WTC11 (cell line): ENCODE results near the gene LIMS2. TPM values are rescaled to one million over a fixed set of nuclear protein-coding genes. Genes with fewer than 3 reads are reported as not detected.

ENCODE experiments used
- ATAC-seq: fragments of 200-7000 bp; cut with Tn5 transposase; 2 replicates; pipeline ENCODE4 v1.10.0; 2021; ENCODE audit warnings: mild to moderate bottlenecking, moderate library complexity
- CTCF ChIA-PET: fragments of 300-600 bp; sonication (Branson Sonifier 250); formaldehyde crosslinking; loops from one replicate; lab custom pipeline; 2021; ENCODE audit warnings: antibody characterized with exemption; lab: Charles Lee
- POLR2A ChIA-PET: fragments of 350-600 bp; sonication (Branson Sonifier 250); formaldehyde crosslinking; loops from one replicate; lab custom pipeline; 2021; ENCODE audit warnings: antibody characterized with exemption; lab: Charles Lee
- DNase-seq: peaks from one replicate; pipeline ENCODE4 v3.0.0; 2021; ENCODE audit warnings: low spot score
- H3K27ac Mint-ChIP-seq: 2 replicates; pipeline ENCODE4 v1.8.0; 2021; ENCODE audit warnings: mixed read lengths
- H3K27me3 Mint-ChIP-seq: 2 replicates; pipeline ENCODE4 v1.8.0; 2021; ENCODE audit warnings: low read depth, mild to moderate bottlenecking, moderate library complexity, mixed read lengths
- H3K36me3 Mint-ChIP-seq: 2 replicates; pipeline ENCODE4 v1.8.0; 2021; ENCODE audit warnings: mixed read lengths
- H3K4me1 Mint-ChIP-seq: 2 replicates; pipeline ENCODE4 v1.8.0; 2022; ENCODE audit warnings: mixed read lengths
- H3K4me3 Mint-ChIP-seq: 2 replicates; pipeline ENCODE4 v1.8.0; 2021; ENCODE audit warnings: mild to moderate bottlenecking, moderate library complexity, mixed read lengths
- H3K9me3 Mint-ChIP-seq: 2 replicates; pipeline ENCODE4 v1.8.0; 2021; ENCODE audit warnings: mixed read lengths
- ATF2 ChIP-seq: sonication (generic); formaldehyde crosslinking; IDR thresholded peaks from 2 replicates; pipeline ENCODE4 v1.8.1; 2022; ENCODE audit warnings: low read depth, missing genetic modification reagents, borderline replicate concordance
- ATF3 ChIP-seq: sonication (generic); formaldehyde crosslinking; conservative IDR thresholded peaks from 2 replicates; pipeline ENCODE4 v1.8.1; 2022; ENCODE audit warnings: mild to moderate bottlenecking, missing genetic modification reagents
- ATF6 ChIP-seq: sonication (generic); formaldehyde crosslinking; IDR thresholded peaks from 2 replicates; pipeline ENCODE4 v1.8.1; 2023; ENCODE audit warnings: mild to moderate bottlenecking, missing genetic modification reagents
- CREB1 ChIP-seq: sonication (generic); formaldehyde crosslinking; IDR thresholded peaks from 2 replicates; pipeline ENCODE4 v1.8.0; 2023; ENCODE audit warnings: mild to moderate bottlenecking, missing genetic modification reagents
- E2F5 ChIP-seq: sonication (generic); formaldehyde crosslinking; IDR thresholded peaks from 2 replicates; pipeline ENCODE4 v1.8.1; 2022; ENCODE audit warnings: mild to moderate bottlenecking, moderate library complexity, missing genetic modification reagents
- EMX1 ChIP-seq: fragments of 250-450 bp; sonication (Bioruptor Pico); IDR thresholded peaks from 2 replicates; pipeline ENCODE4 v1.8.0; 2021; ENCODE audit warnings: mild to moderate bottlenecking
- GRHL2 ChIP-seq: fragments of 250-450 bp; sonication (Bioruptor Pico); IDR thresholded peaks from 2 replicates; pipeline ENCODE4 v1.8.0; 2022; ENCODE audit warnings: mild to moderate bottlenecking, moderate library complexity; ENCODE audit not compliant: insufficient replicate concordance, severe bottlenecking
- HMGA2 ChIP-seq: fragments of 250-450 bp; sonication (Bioruptor Pico); IDR thresholded peaks from 2 replicates; pipeline ENCODE4 v1.4.0; 2021; ENCODE audit warnings: mild to moderate bottlenecking, moderate library complexity
- JUN ChIP-seq: sonication (generic); formaldehyde crosslinking; IDR thresholded peaks from 2 replicates; pipeline ENCODE4 v1.8.0; 2023; ENCODE audit warnings: mild to moderate bottlenecking, missing genetic modification reagents
- KAT7 ChIP-seq: sonication (generic); formaldehyde crosslinking; IDR thresholded peaks from 2 replicates; pipeline ENCODE4 v1.8.1; 2023; ENCODE audit warnings: missing genetic modification reagents, mild to moderate bottlenecking, borderline replicate concordance
- MAX ChIP-seq: sonication (generic); formaldehyde crosslinking; IDR thresholded peaks from 2 replicates; pipeline ENCODE4 v1.8.0; 2022; ENCODE audit warnings: mild to moderate bottlenecking, missing genetic modification reagents
- NFE2L1 ChIP-seq: sonication (generic); formaldehyde crosslinking; IDR thresholded peaks from 2 replicates; pipeline ENCODE4 v1.8.1; 2023; ENCODE audit warnings: missing genetic modification reagents
- NFYB ChIP-seq: sonication (generic); formaldehyde crosslinking; conservative IDR thresholded peaks from 2 replicates; pipeline ENCODE4 v1.8.0; 2022; ENCODE audit warnings: low read depth, missing genetic modification reagents
- NR1H2 ChIP-seq: sonication (generic); formaldehyde crosslinking; IDR thresholded peaks from 2 replicates; pipeline ENCODE4 v1.9.0; 2021; ENCODE audit warnings: mild to moderate bottlenecking, moderate library complexity, missing genetic modification reagents
- PREB ChIP-seq: sonication (generic); formaldehyde crosslinking; IDR thresholded peaks from 2 replicates; pipeline ENCODE4 v1.8.1; 2022; ENCODE audit warnings: mild to moderate bottlenecking, missing genetic modification reagents, moderate library complexity, borderline replicate concordance
- PRRX2 ChIP-seq: fragments of 250-450 bp; sonication (Bioruptor Pico); IDR thresholded peaks from 2 replicates; pipeline ENCODE4 v1.8.0; 2021; ENCODE audit warnings: mild to moderate bottlenecking
- SMAD3 ChIP-seq: sonication (generic); formaldehyde crosslinking; IDR thresholded peaks from 2 replicates; pipeline ENCODE4 v1.8.0; 2022; ENCODE audit warnings: missing genetic modification reagents, mild to moderate bottlenecking, borderline replicate concordance
- SOX15 ChIP-seq: fragments of 250-450 bp; sonication (Bioruptor Pico); IDR thresholded peaks from 2 replicates; pipeline ENCODE4 v1.9.0; 2021; ENCODE audit warnings: mild to moderate bottlenecking
- ZNF232 ChIP-seq: sonication (generic); formaldehyde crosslinking; IDR thresholded peaks from 2 replicates; pipeline ENCODE4 v1.8.0; 2022; ENCODE audit warnings: mild to moderate bottlenecking, missing genetic modification reagents
- ZNF396 ChIP-seq: fragments of 250-450 bp; sonication (Bioruptor Pico); IDR thresholded peaks from 2 replicates; pipeline ENCODE4 v1.8.0; 2021; ENCODE audit warnings: mild to moderate bottlenecking, moderate library complexity, borderline replicate concordance
- ZNF671 ChIP-seq: fragments of 250-450 bp; sonication (Bioruptor Pico); IDR thresholded peaks from 2 replicates; pipeline ENCODE4 v1.8.0; 2021; ENCODE audit warnings: mild to moderate bottlenecking
- total RNA-seq: library from RNA; stranded (reverse); gene quantifications from 3 replicates; pipeline ENCODE4 v1.2.3, GENCODE V29; 2021

Gene LIMS2
- total RNA-seq, 1 experiment from 2014 or later = 2.4 TPM

GRCh38 chr2:127637236-127637630 is 38.1 kb downstream of the LIMS2 start:
- no peak overlapping the region for H3K4me3 Mint-ChIP-seq
- H3K4me1 Mint-ChIP-seq = peaks cover 11% of the 10 kb centered on the region
- H3K9me3 Mint-ChIP-seq = no peaks in the 10 kb centered on the region
- no peaks in the 10 kb centered on the region for H3K36me3 Mint-ChIP-seq
- ATAC-seq (no peak), DNase-seq (no peak)
- no peak overlapping the region for H3K27ac Mint-ChIP-seq
- no peaks in the 10 kb centered on the region for H3K27me3 Mint-ChIP-seq
- TF ChIP-seq ZNF232 (CRISPR knock-in tag) (no peak), EMX1 (CRISPR knock-in tag) (no peak), HMGA2 (no peak), E2F5 (CRISPR knock-in tag) (no peak)
- TF ChIP-seq, all 79 proteins: peak for 0
- POLR2A ChIA-PET = interaction anchor here (0.6 to 1.3 kb wide), 3 partner anchors 46 to 169 kb away, joined by 3 to 6 read pairs (median 6); partner anchors contain the start of gene IWS1
- CTCF ChIA-PET = interaction anchor here (0.5 to 6.3 kb wide), 7 partner anchors 8 to 569 kb away, joined by 3 to 70 read pairs (median 3); no protein-coding TSS in a partner anchor

- POLR2A ChIA-PET = no interaction called here
- H3K9me3 Mint-ChIP-seq = no peaks in the 10 kb centered on the region
- no peaks in the 10 kb centered on the region for H3K27me3 Mint-ChIP-seq
- H3K36me3 Mint-ChIP-seq = no peaks in the 10 kb centered on the region
- H3K4me1 Mint-ChIP-seq = peaks cover 11% of the 10 kb centered on the region
- ATAC-seq = no peak
- TF ChIP-seq SMAD3 (CRISPR knock-in tag) = no peak
- no peak for TF ChIP-seq KAT7 (CRISPR knock-in tag)
- no peak for TF ChIP-seq ZNF396
- no peak for TF ChIP-seq SOX15 (CRISPR knock-in tag)
- no peak for TF ChIP-seq NR1H2 (CRISPR knock-in tag)
- no peak for TF ChIP-seq NFYB (CRISPR knock-in tag)
- TF ChIP-seq PREB (CRISPR knock-in tag) = no peak
- TF ChIP-seq ATF6 (CRISPR knock-in tag) = no peak
- no peak for TF ChIP-seq ZNF671 (CRISPR knock-in tag)
- DNase-seq = no peak
- H3K4me3 Mint-ChIP-seq = no peak overlapping the region
- no peak overlapping the region for H3K27ac Mint-ChIP-seq
- CTCF ChIA-PET = interaction anchor here (0.8 to 6.3 kb wide), 2 partner anchors 9 to 45 kb away, joined by 4 to 70 read pairs; no protein-coding TSS in a partner anchor
These were observed 38.8 kb downstream of the LIMS2 start for GRCh38 chr2:127636248-127637235.

GRCh38 chr2:127635380-127636237 is 39.7 kb downstream of the LIMS2 start:
- no peak for DNase-seq
- H3K36me3 Mint-ChIP-seq = no peaks in the 10 kb centered on the region
- no peaks in the 10 kb centered on the region for H3K9me3 Mint-ChIP-seq
- TF ChIP-seq JUN (no peak), CREB1 (CRISPR knock-in tag) (no peak), SMAD3 (CRISPR knock-in tag) (no peak), MAX (no peak), PRRX2 (CRISPR knock-in tag) (no peak), ATF2 (CRISPR knock-in tag) (no peak), ZNF396 (no peak), NFE2L1 (CRISPR knock-in tag) (no peak), GRHL2 (CRISPR knock-in tag) (no peak), ATF3 (no peak)
- ATAC-seq = no peak
- POLR2A ChIA-PET = no interaction called here
- H3K4me1 Mint-ChIP-seq = peaks cover 11% of the 10 kb centered on the region
- H3K4me3 Mint-ChIP-seq = no peak overlapping the region
- no peak overlapping the region for H3K27ac Mint-ChIP-seq
- no peaks in the 10 kb centered on the region for H3K27me3 Mint-ChIP-seq
- CTCF ChIA-PET = no interaction called here
